GM12865 (cell line): Measurements from ENCODE around the gene SPATA32.
A peak's percentile ranks its signal among the peaks of the same experiment; 100 is the strongest.

Experiments used
- DNase-seq: peaks from one replicate; pipeline ENCODE4 v3.0.0; 2010; ENCODE audit warnings: low read depth
- H3K4me3 ChIP-seq: 2 replicates; pipeline ENCODE4 v1.5.1; 2011; ENCODE audit warnings: mild to moderate bottlenecking, low read depth, low read length, control low read depth
- CTCF ChIP-seq: IDR thresholded peaks from 2 replicates; pipeline ENCODE4 v1.5.1; 2011; ENCODE audit warnings: low read length, control low read depth, low read depth, inconsistent platforms; ENCODE audit not compliant: insufficient read depth; ENCODE audit errors: missing control alignments

The SPATA32 gene

GRCh38 chr17:45237686-45238085 lies 24.2 kb downstream of the SPATA32 start:
- no peak overlapping the region for H3K4me3 ChIP-seq
- DNase-seq: no peak
- no peak for TF ChIP-seq CTCF

- no peak for TF ChIP-seq CTCF
- H3K4me3 ChIP-seq: no peak overlapping the region
- no peak for DNase-seq
Measured at GRCh38 chr17:45236282-45236606, 25.6 kb downstream of the SPATA32 start.

- TF ChIP-seq CTCF: peak; percentile 86
- DNase-seq: peak; percentile 87
Measured at GRCh38 chr17:45235416-45236281, 26.2 kb downstream of the SPATA32 start.

GRCh38 chr17:45234641-45235415 lies 27.1 kb downstream of the SPATA32 start:
- H3K4me3 ChIP-seq: no peak overlapping the region
- TF ChIP-seq CTCF: peak; percentile 58
- DNase-seq: peak; percentile 64

More at GRCh38 chr17:45235416-45236281, 26.2 kb downstream of the SPATA32 start:
- no peak overlapping the region for H3K4me3 ChIP-seq

GRCh38 chr17:45233423-45233924 lies 28.4 kb downstream of the SPATA32 start:
- TF ChIP-seq CTCF: no peak
- DNase-seq: no peak

GRCh38 chr17:45232514-45233422 lies 29.1 kb downstream of the SPATA32 start:
- no peak for DNase-seq
- H3K4me3 ChIP-seq: no peak overlapping the region
- TF ChIP-seq CTCF: no peak

More at GRCh38 chr17:45233423-45233924, 28.4 kb downstream of the SPATA32 start:
- no peak overlapping the region for H3K4me3 ChIP-seq
